SK-N-SH (cell line): ENCODE measurements around the gene RNF121. TPM values are rescaled to one million over a fixed set of nuclear protein-coding genes. Genes with fewer than 3 reads are reported as not detected.

Experiments
- CTCF ChIA-PET: fragments of 300-600, 350-600 bp; formaldehyde crosslinking; extraction: SDS; loops from one replicate; lab custom pipeline; 2021; lab: Yijun Ruan, JAX
- POLR2A ChIA-PET: fragments of 350-600 bp; sonication (Branson Sonifier 250); formaldehyde crosslinking; extraction: SDS; loops from one replicate; lab custom pipeline; 2020; ENCODE audit warnings: antibody characterized with exemption, inconsistent platforms; lab: Yijun Ruan, JAX
- DNase-seq: peaks from one replicate; pipeline ENCODE4 v3.0.0; 2012
- H2AFZ ChIP-seq: fragments of 200-600 bp; sonication (generic); 2 replicates; pipeline ENCODE4 v1.8.1; 2016; ENCODE audit warnings: antibody characterized with exemption, mild to moderate bottlenecking, low read depth
- H3F3A ChIP-seq: fragments of 200-600 bp; sonication (generic); replicated peaks from 2 replicates; pipeline ENCODE3; 2016; ENCODE audit warnings: antibody characterized with exemption, mild to moderate bottlenecking; ENCODE audit not compliant: insufficient read depth
- H3K27ac ChIP-seq, 2 experiments: fragments of 200-500 bp in 1 of 2; fragments of 200-600 bp in 1 of 2; sonication (Bioruptor generic) in 1 of 2; sonication (generic), shearing (Covaris generic) in 1 of 2; 2 replicates each; pipeline versions ENCODE4 v1.5.1 to v1.6.1; 2014 to 2016; ENCODE audit warnings: low read depth in 2 of 2, inconsistent platforms in 1 of 2, low read length in 1 of 2, mild to moderate bottlenecking in 1 of 2, mixed read lengths in 1 of 2
- H3K27me3 ChIP-seq: fragments of 200-600 bp; sonication (generic), shearing (Covaris generic); 2 replicates; pipeline ENCODE4 v1.6.1; 2016; ENCODE audit warnings: mixed run types; ENCODE audit not compliant: insufficient read depth
- H3K36me3 ChIP-seq, 2 experiments: fragments of 200-500 bp in 1 of 2; fragments of 200-600 bp in 1 of 2; sonication (Bioruptor generic) in 1 of 2; sonication (generic) in 1 of 2; replicated peaks in 1 of 2; 2 replicates each; pipeline versions ENCODE3 to v1.5.1; 2014 to 2016; ENCODE audit warnings: low read length in 1 of 2, mild to moderate bottlenecking in 1 of 2; ENCODE audit not compliant: insufficient read depth in 2 of 2, control insufficient read depth in 1 of 2
- H3K4me1 ChIP-seq, 2 experiments: fragments of 200-500 bp in 1 of 2; fragments of 200-600 bp in 1 of 2; sonication (Bioruptor generic) in 1 of 2; sonication (generic), shearing (Covaris generic) in 1 of 2; 2 replicates each; pipeline versions ENCODE4 v1.5.1 to v1.6.1; 2014 to 2016; ENCODE audit warnings: low read depth in 1 of 2, low read length in 1 of 2, mixed run types in 1 of 2; ENCODE audit not compliant: insufficient read depth in 2 of 2, control insufficient read depth in 1 of 2
- H3K4me2 ChIP-seq: fragments of 200-600 bp; sonication (generic), shearing (Covaris generic); 2 replicates; pipeline ENCODE4 v1.6.1; 2017; ENCODE audit warnings: mixed run types
- H3K4me3 ChIP-seq, 2 experiments: fragments of 200-500 bp in 1 of 2; fragments of 200-600 bp in 1 of 2; sonication (Bioruptor generic) in 1 of 2; sonication (generic), shearing (Covaris generic) in 1 of 2; 2 replicates each; pipeline versions ENCODE4 v1.5.1 to v1.8.1; 2014 to 2016; ENCODE audit warnings: low read depth in 2 of 2, inconsistent platforms in 1 of 2, low read length in 1 of 2, mild to moderate bottlenecking in 1 of 2, mixed read lengths in 1 of 2, moderate library complexity in 1 of 2
- H3K79me2 ChIP-seq: fragments of 200-600 bp; sonication (generic); 2 replicates; pipeline ENCODE4 v1.8.1; 2017; ENCODE audit warnings: mild to moderate bottlenecking; ENCODE audit not compliant: insufficient read depth
- H3K9ac ChIP-seq: fragments of 200-600 bp; sonication (generic); 2 replicates; pipeline ENCODE4 v1.6.1; 2017; ENCODE audit warnings: mixed run types
- H3K9me2 ChIP-seq: fragments of 200-600 bp; sonication (generic); 2 replicates; pipeline ENCODE4 v1.6.1; 2017; ENCODE audit warnings: mixed run types
- H3K9me3 ChIP-seq: fragments of 200-600 bp; sonication (generic); 2 replicates; pipeline ENCODE4 v1.6.1; 2017; ENCODE audit warnings: mixed run types, mild to moderate bottlenecking, moderate library complexity
- H4K20me1 ChIP-seq: fragments of 200-600 bp; sonication (generic); 2 replicates; pipeline ENCODE4 v1.6.1; 2017; ENCODE audit warnings: mild to moderate bottlenecking, mixed run types; ENCODE audit not compliant: insufficient read depth
- CHD2 ChIP-seq: fragments of 150-350 bp; IDR thresholded peaks from 2 replicates; pipeline ENCODE4 v1.6.1; 2018; ENCODE audit warnings: low read length; ENCODE audit not compliant: partially characterized antibody
- EZH2phosphoT487 ChIP-seq: fragments of 200-600 bp; sonication (generic); IDR thresholded peaks from 2 replicates; pipeline ENCODE4 v1.6.1; 2017; ENCODE audit warnings: low read depth, mixed run types, mild to moderate bottlenecking, antibody characterized with exemption, moderate library complexity, borderline replicate concordance
- FOSL2 ChIP-seq: IDR thresholded peaks from 2 replicates; pipeline ENCODE4 v1.4.0; 2012; ENCODE audit warnings: low read depth, mild to moderate bottlenecking, moderate library complexity, borderline replicate concordance
- GABPA ChIP-seq: IDR thresholded peaks from 2 replicates; pipeline ENCODE4 v1.4.0; 2012; ENCODE audit warnings: low read depth, mild to moderate bottlenecking
- POLR2AphosphoS5 ChIP-seq: IDR thresholded peaks from 2 replicates; pipeline ENCODE4 v1.6.1; 2012; ENCODE audit warnings: low read depth, low read length
- RAD21 ChIP-seq: IDR thresholded peaks from 2 replicates; pipeline ENCODE4 v1.6.1; 2012; ENCODE audit warnings: mild to moderate bottlenecking, low read length
- REST ChIP-seq: IDR thresholded peaks from 2 replicates; pipeline ENCODE4 v1.6.1; 2012; ENCODE audit warnings: mild to moderate bottlenecking, low read depth, low read length, moderate library complexity
- RXRA ChIP-seq: IDR thresholded peaks from 2 replicates; pipeline ENCODE4 v1.4.0; 2012; ENCODE audit warnings: low read depth, mild to moderate bottlenecking, borderline replicate concordance
- SIN3A ChIP-seq: IDR thresholded peaks from 2 replicates; pipeline ENCODE4 v1.6.1; 2012; ENCODE audit warnings: low read depth, mild to moderate bottlenecking, low read length, moderate library complexity, borderline replicate concordance
- TEAD4 ChIP-seq: IDR thresholded peaks from 2 replicates; pipeline ENCODE4 v1.4.0; 2012; ENCODE audit warnings: mild to moderate bottlenecking, borderline replicate concordance; ENCODE audit not compliant: insufficient read depth
- USF1 ChIP-seq: IDR thresholded peaks from 2 replicates; pipeline ENCODE4 v1.4.0; 2012; ENCODE audit warnings: low read depth, borderline replicate concordance
- WGBS: methylation state at CpG from one replicate; pipeline ENCODE4 v1.1.6; 2017; ENCODE audit warnings: low lambda C conversion rate; 5-methylcytosine and 5-hydroxymethylcytosine counted together
- polyA plus RNA-seq, 3 experiments: library from polyadenylated mRNA; depleted of rRNA; stranded (reverse); fragments of >200 nt; gene quantifications; 2 replicates each; pipeline ENCODE4 v1.2.3, GENCODE V29; 2012

RNF121 gene
- polyA plus RNA-seq, 1 of the 3 experiments (the other 2 are of a cell fraction): 49.5 TPM

- Histone ChIP-seq H3K27ac (no peak overlapping the region; a peak in 1 of 4 replicates), H3K27me3 (no peaks in the 10 kb centered on the region), H4K20me1 (peaks cover 45% of the 10 kb centered on the region; the same call in 1 of the 2 replicates), H3K4me2 (no peak overlapping the region), H3K79me2 (peaks cover 2% of the 10 kb centered on the region; the same call in 1 of the 2 replicates), H3F3A (peaks cover 15% of the 10 kb centered on the region), H3K9ac (no peak overlapping the region), H3K36me3 (peaks cover 43 to 99% of the 10 kb centered on the region in 2 experiments), H3K9me2 (no peaks in the 10 kb centered on the region), H3K4me1 (no peaks in the 10 kb centered on the region; a peak in 1 of 4 replicates), H3K4me3 (no peak overlapping the region), H2AFZ (no peak overlapping the region), H3K9me3 (no peaks in the 10 kb centered on the region)
- POLR2A ChIA-PET: interaction anchor here (0.6 to 2.3 kb wide), 6 partner anchors 7 to 79 kb away, joined by 3 to 6 read pairs (median 3); no protein-coding TSS in a partner anchor
- TF ChIP-seq POLR2AphosphoS5 (0 out of 2 replicates have a peak, but pooled peaks have one; percentile 6), TEAD4 (no peak), REST (no peak), GABPA (no peak), USF1 (no peak), CHD2 (no peak)
- CTCF ChIA-PET: interaction anchor here (1.0 to 21.4 kb wide), 8 partner anchors 11 to 421 kb away, joined by 3 to 416 read pairs (median 6); partner anchors contain the start of genes CLPB and LAMTOR1
- 91% methylated on average over 24 of the region's 33 CpGs for WGBS
- no peak for DNase-seq
Measured at GRCh38 chr11:72012897-72013721, 84.3 kb downstream of the RNF121 start.

GRCh38 chr11:72013765-72014711 is 85.2 kb downstream of the RNF121 start:
- Histone ChIP-seq H3K4me3 (no peak overlapping the region), H3K79me2 (peaks cover 2% of the 10 kb centered on the region; the same call in 1 of the 2 replicates), H3K36me3 (peaks cover 45 to 100% of the 10 kb centered on the region in 2 experiments), H3K27ac (no peak overlapping the region), H3K9me2 (no peaks in the 10 kb centered on the region), H3K27me3 (no peaks in the 10 kb centered on the region), H3K9ac (no peak overlapping the region), H4K20me1 (peaks cover 39% of the 10 kb centered on the region; the same call in 1 of the 2 replicates), H3K9me3 (no peaks in the 10 kb centered on the region), H3F3A (peaks cover 15% of the 10 kb centered on the region), H3K4me1 (no peaks in the 10 kb centered on the region; a peak in 1 of 4 replicates), H2AFZ (no peak overlapping the region), H3K4me2 (no peak overlapping the region)
- POLR2A ChIA-PET: interaction anchor here (0.7 to 2.3 kb wide), 5 partner anchors 9 to 78 kb away, joined by 3 to 6 read pairs (median 3); no protein-coding TSS in a partner anchor
- CTCF ChIA-PET: interaction anchor here (0.7 to 21.4 kb wide), 10 partner anchors 8 to 420 kb away, joined by 3 to 416 read pairs (median 10); partner anchors contain the start of genes CLPB and LAMTOR1
- DNase-seq: no peak
- no peak for TF ChIP-seq RAD21
- no peak for TF ChIP-seq FOSL2
- no peak for TF ChIP-seq EZH2phosphoT487
- TF ChIP-seq RXRA: no peak
- no peak for TF ChIP-seq SIN3A
- WGBS: 91% methylated on average over 36 of the region's 38 CpGs
